ENCODE data around the gene CSPG4.
"Not testable (repeated sequence)": the region's sequence is repeated elsewhere in the genome, so short reads cannot be mapped to it uniquely, and the experiment has no call there.

CSPG4 gene

GRCh38 chr15:75732809-75733451, 20.3 kb upstream of the CSPG4 start:
- peak; percentile 68 for DNase-seq (ENCODE audit: low spot score)
- peak; percentile 67 for TF ChIP-seq CTCF (IDR thresholded peaks at IDR 0.05; ENCODE audit: extremely low read depth, missing control alignments)

GRCh38 chr15:75732177-75732808, 19.6 kb upstream of the CSPG4 start:
- TF ChIP-seq CTCF (IDR thresholded peaks at IDR 0.05; ENCODE audit: extremely low read depth, missing control alignments) = no peak
- DNase-seq (ENCODE audit: low spot score) = no peak

GRCh38 chr15:75731248-75732151, 18.9 kb upstream of the CSPG4 start:
- no peak for TF ChIP-seq CTCF (IDR thresholded peaks at IDR 0.05; ENCODE audit: extremely low read depth, missing control alignments)
- no peak for DNase-seq (ENCODE audit: low spot score)

- DNase-seq (ENCODE audit: low spot score) = not testable (repeated sequence)
Measured at GRCh38 chr15:75730376-75731247, 18.0 kb upstream of the CSPG4 start.

GRCh38 chr15:75729326-75730069, 16.9 kb upstream of the CSPG4 start:
- no peak for DNase-seq (ENCODE audit: low spot score)
- no peak for TF ChIP-seq CTCF (IDR thresholded peaks at IDR 0.05; ENCODE audit: extremely low read depth, missing control alignments)

GRCh38 chr15:75727851-75728715, 15.4 kb upstream of the CSPG4 start:
- DNase-seq (ENCODE audit: low spot score) = no peak
- peak; percentile 62 for TF ChIP-seq CTCF (IDR thresholded peaks at IDR 0.05; ENCODE audit: extremely low read depth, missing control alignments)

Measured in GM20000 (cell line).